Measurements from ENCODE around the gene FOCAD.
A peak's percentile ranks its signal among the peaks of the same experiment; 100 is the strongest.
"Not testable (repeated sequence)": the region's sequence is repeated elsewhere in the genome, so short reads cannot be mapped to it uniquely, and the experiment has no call there.

FOCAD gene

DNA sequence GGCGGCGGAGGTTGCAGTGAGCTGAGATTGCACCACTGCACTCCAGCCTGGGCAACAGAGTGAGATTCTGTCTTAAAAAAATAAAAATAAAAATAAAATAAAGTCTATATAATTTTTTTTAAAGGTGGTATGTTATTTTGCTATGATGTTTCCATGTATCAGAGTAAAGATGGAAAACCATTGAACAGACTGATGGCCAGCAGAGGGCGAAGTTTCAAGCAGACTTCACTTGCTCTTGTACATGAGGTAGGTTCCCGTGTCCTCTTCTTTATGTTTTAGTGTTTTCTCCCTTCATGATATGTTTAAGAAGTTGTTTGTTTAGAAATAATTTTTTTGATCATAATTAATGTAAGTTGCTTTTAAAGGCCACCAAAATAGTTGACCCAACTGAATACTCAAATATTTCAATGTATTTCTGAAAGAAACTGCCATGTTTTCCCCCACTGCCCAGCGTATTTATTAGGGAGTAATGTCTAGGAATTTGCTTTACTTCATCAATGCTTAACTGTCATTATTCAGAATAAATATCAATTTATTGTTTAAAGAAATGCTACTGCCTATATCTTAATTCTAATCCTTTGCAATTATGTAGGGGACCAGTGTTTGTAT, 201.0 kb downstream of the FOCAD start:
- peak; percentile 4 for DNase-seq (ENCODE audit: low read depth)

GRCh38 chr9:20898885-20899554, 215.0 kb downstream of the FOCAD start:
- no peak for DNase-seq (ENCODE audit: low read depth)

DNA sequence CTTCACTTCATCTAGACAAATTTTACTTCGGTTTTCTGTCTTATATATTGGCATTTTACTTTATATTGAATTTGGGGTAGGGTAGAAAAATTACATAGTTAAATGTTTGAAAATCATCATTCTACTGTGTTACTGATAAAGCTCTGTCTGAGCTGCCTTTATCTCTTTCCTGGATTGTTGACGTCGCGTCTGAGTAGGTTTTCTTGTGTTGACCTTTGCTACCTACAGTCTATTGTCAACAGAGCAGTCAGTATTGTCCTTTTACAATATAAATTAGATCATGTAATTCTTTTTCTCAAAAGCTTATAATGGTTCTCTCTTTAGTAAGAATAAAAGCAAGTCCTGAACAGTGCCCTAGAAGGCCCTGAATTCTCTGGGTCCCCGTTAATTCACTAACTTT, 219.2 kb downstream of the FOCAD start:
- DNase-seq (ENCODE audit: low read depth): no peak

DNA sequence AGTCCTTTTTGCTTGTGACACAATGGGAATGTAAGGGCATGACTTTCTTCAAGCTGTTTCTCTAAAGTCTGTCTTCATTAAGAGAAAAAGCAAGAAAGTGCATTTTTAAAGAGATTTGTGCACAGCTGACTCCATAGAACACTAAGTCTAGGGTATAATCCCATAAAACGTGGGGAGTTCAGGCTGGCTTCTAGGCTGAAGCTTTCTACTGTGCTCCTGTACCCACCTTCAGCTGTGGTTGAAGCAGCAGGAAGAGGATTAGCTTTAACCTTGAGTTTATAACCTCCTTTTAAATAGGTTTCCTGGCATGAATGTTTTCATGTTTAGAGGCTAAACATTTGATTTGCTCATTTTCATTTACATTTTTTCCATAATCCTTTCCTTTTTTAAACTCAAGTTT, 220.9 kb downstream of the FOCAD start:
- no peak for DNase-seq (ENCODE audit: low read depth)

DNA sequence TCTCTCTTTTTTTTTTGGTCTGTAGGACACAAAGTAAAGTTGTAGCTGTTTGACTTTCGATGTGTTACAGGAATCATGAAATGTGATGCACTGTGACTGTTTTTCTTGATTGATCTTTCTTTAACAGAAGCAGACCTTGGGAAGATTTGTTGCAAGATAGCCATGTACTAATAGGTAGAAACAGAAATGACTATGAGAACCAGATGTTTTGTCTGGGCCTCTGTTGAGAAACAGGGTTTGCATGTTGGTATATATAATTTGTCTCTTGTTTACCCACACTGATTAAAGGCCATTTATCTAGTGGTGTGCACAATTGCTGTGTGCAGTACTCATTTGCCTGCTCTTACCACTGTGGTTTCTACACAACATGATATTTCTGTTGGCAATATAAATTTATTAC, 222.3 kb downstream of the FOCAD start:
- no peak for DNase-seq (ENCODE audit: low read depth)

DNA sequence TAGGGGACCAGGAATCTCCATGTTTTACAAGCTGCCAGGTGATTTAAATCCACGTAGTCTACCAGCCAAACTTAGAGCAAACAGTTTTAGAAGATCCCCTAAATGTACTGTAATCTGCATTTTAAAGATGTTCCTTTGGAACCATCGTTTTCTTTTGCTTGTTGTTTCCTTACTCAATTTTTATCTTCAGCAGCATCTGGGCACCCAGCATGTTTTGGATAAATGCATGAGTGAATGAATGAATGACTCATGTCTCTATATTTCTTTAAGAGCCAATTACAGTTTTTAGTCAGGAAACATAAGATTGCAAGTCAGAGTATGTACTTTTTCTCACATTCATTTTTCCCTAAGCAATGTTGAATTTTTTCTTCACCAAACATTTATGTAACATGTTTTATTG, 224.4 kb downstream of the FOCAD start:
- no peak for DNase-seq (ENCODE audit: low read depth)

DNA sequence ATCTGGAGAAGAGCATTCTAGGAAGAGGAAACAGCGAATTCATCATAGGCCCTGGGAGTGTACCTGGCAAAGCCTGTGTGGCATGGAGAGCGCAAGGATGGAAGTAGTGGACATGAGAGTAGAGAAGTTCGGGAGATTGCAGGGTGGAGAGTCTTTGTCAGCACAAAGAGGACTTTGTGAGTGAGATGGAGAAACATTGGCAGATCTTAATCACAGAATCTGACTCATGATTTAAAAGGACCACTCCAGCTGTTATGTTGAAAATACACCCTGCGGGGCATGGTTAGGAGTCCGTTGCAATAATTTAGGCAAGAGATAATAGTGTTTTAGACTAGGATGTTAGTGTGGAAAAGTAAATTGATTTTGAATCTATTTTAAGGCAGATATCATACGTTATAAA, 230.5 kb downstream of the FOCAD start:
- DNase-seq (ENCODE audit: low read depth): no peak

DNA sequence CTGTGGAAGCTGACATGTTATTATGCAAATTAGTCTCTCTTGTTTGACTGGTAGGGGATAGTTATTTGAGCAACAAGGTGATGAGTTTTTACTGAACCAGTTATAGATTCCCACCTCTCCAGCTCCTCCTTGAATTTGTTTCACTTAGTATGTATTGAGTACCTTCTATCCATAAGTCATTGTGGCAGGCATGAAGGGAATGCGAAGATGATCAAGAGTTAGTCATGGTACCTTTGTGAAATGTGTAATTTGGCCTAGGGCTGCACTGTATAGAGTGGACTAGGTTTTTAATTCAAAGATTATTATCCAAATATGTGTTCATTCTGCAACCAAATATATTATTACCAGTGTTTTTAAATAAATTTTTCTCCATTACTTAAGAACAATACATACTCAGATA, 237.3 kb downstream of the FOCAD start:
- no peak for DNase-seq (ENCODE audit: low read depth)

DNA sequence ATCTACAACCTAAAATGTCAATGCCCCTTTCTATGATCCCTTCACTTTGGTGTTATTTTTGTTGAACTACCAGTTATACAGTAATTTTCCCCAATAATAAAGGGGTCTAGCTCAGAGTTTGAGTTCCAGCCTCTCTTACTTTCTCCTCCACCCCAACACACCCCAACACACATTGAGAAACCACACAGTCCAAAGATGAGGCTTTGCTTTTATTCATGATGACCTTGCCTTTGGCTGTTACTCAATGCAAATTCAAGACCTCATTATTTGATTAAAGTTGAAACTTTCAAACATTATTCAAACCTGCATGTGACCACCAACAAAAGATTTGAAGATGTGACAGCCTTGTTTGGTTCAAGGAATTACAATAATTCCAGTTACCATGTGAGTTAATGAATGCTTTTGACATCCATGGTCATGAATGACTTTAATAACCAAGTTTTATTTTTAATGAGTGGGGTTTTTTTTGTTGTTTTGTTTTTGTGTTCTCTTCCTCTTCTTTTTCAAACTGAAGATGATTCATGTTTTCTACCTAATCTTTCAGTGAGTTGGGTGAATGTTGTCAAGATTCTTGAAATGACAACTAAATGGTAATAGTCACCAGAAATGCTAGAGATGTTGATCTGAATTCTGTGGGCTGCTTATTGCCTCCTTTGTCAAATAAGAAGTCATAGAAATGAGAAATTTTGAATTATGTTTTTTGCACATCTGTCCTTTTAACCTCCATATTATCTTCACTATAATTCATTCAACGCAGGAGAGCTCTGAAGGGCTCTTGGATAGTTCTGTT, 241.4 kb downstream of the FOCAD start:
- DNase-seq (ENCODE audit: low read depth): no peak

- no peak for DNase-seq (ENCODE audit: low read depth)
These were observed 245.2 kb downstream of the FOCAD start for GRCh38 chr9:20929276-20929675.

DNA sequence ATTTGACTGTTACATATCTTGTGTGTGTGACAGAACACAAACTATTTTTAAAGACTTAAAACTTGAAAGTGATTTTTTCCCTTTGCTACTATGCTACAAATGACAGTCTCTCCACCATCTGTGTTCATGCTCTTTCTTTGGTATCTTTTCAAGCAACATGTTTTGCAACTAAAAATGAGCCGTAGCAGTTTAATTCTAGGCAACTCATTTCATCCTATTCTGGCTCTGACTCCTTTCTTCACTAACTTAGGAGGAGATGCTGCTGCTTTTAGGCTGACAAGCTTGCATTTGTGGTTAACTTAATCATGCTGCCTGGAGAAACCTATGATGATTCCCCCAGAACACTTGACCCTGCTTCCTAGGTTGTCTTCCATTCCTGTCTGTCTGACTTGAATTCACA, 246.8 kb downstream of the FOCAD start:
- DNase-seq (ENCODE audit: low read depth): no peak

GRCh38 chr9:20940447-20941173, 256.6 kb downstream of the FOCAD start:
- DNase-seq (ENCODE audit: low read depth): no peak

DNA sequence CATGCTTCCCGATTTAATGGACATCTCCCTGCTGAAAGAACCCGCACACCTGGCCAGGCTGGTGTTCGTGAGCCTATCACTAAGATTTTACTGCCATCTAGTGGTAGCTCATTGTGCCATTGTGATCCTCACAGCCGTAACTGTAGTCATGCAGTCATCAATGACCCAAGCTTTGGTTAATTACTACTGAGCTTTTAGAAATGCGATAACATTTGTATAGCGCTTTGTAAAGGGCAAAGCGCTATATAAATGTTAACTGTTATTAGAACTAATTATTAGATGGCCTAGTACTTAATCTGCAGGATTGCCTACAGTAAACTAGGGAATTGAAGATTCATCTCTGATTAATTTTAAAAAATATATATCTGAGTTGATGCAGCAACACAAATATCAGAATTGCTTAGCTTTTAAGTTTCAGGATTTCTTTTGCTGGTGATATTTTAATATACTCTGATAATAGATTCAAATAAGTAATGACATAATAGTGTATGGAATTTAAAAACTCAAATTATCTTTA, 257.2 kb downstream of the FOCAD start:
- peak; percentile 1 for DNase-seq (ENCODE audit: low read depth)

- DNase-seq (ENCODE audit: low read depth): no peak
These were observed 260.4 kb downstream of the FOCAD start for GRCh38 chr9:20944507-20944906.

DNA sequence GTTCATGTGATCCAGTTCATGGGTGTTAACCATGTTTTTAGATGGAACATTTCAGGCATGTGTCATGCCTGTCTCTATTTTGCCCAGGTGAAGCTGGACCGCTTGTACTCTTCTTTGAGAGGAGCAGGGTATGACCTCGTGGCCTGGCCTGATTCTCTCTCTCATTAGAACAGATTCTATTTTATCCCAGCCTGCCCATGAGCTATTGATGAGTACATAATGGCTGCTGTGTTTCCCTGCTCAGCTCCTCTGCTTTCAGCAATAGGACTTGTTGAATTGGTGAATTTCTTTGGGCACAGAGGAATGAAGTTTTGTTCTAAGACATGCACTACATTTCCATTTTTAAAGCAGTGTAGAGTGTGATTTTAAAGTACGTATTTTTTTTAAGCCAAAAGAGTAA, 261.2 kb downstream of the FOCAD start:
- no peak for DNase-seq (ENCODE audit: low read depth)

DNA sequence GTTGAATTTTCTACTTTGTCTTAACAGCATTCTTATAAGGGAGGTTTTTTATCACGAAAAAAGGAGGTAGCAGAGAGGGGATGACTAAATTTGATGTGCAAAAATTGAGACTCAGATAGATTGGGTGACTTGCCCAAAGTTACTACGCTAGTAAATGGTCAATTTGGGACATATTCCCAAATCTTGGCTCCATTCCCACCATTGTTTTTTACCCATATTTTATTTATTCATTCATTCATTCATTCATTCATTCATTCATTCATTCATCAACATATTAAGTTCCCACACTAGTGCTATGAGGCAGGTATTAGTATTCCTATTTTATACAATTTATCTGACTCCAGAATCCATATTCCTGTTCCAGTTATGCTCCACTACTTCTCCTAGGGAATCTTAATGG, 261.8 kb downstream of the FOCAD start:
- DNase-seq (ENCODE audit: low read depth): no peak

DNA sequence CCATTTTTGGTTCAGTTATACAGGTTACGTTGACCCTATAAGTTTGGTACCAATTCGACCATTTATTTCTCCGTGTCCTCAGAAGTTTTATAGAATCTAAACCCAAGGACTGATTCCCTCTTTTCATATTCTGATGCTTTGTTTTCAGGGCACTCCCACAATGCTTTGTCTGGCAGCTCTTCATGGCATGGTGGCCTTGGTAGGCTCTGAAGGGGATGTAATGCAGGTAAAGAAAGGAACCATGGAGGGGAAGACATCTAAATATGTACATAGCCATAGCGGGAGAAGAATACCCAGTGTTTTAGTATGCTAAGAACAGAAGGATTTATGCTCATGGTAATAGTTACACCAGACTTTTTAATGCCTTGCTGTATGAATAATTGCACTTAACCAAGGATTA, 264.6 kb downstream of the FOCAD start:
- DNase-seq (ENCODE audit: low read depth): no peak

DNA sequence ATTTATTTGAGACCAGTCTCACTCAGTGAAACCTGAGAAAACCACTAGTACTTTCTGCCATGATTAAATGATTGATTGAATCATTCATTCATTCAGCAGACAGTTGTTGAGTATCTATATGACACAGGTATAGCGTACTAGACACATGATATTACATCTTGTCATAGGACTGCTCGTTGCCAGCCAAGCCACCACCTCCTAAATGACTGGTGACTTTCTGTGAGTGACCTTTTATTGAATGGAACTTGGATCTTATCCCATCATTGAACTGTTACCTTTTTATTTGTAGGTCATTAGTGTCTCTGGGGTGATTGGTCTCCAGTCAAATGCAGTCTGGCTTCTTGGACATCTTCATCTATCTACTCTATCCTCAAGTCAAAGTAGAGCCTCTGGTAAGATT, 266.6 kb downstream of the FOCAD start:
- DNase-seq (ENCODE audit: low read depth): no peak

DNA sequence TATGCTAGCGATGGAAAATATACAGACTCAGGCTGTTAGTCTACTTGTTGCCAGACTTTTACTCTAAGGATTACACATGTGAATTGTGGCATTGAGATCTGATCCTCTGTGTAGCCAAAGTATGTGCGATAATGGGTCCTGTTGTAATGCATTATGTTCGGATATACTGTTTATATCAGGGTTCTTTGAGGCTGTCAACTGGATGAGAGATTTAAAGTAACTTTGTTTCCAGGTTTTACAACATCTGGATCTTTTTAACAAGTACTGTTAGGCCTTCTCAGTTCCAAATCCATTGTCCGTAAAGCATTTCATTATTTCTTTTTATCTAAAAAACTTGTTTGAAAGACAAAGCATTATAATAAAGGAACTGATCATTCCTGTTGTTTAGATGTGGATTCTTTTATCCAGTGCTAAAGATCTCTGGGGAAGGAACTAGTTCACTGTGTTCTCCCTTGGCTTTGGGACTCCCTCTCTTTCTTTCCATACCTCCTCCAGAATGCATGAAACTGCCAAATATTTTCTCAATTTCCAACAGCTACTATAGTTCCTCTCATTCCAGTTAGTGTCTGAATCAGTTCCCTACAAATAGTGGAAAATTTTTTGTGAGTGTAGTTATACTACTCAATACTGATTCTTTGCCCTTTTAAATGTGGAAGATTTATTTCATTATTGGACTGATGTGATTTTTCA, 278.6 kb downstream of the FOCAD start:
- no peak for DNase-seq (ENCODE audit: low read depth)

- no peak for DNase-seq (ENCODE audit: low read depth)
These were observed 288.6 kb downstream of the FOCAD start for GRCh38 chr9:20972684-20973083.

DNA sequence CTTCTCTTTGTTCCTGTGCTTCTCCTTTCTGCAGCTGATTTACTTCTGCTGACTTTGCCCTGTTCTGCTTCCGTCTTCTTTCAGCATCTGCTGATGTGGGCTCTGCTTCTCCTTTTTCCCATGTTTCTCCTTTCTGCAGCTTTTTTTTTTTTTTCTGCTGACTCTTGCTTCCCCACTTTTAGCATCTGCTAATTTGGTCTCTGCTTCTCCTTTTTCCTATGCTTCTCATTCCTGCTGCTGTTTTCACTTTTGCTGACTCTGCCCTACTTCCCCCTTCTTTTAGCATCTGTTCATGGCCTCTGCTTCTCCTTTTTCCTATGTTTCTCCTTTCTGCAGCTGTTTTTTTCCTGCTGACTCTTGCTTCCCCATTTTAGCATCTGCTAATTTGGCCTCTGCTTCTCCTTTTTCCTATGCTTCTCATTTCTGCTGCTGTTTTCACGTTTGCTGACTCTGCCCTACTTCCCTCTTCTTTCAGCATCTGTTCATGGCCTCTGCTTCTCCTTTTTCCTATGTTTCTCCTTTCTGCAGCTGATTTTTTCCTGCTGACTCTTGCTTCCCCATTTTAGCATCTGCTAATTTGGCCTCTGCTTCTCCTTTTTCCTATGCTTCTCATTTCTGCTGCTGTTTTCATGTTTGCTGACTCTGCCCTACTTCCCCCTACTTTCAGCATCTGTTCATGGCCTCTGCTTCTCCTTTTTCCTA, 289.3 kb downstream of the FOCAD start:
- DNase-seq (ENCODE audit: low read depth): not testable (repeated sequence)

Measured in T-helper 22 cell (primary cell).